H1 (cell line): Measurements from ENCODE around the gene TMEM17. TPM values are rescaled to one million over a fixed set of nuclear protein-coding genes. Genes with fewer than 3 reads are reported as not detected.

Experiments used
- HDAC6 ChIP-seq: IDR thresholded peaks from one replicate; pipeline ENCODE4 v1.7.1; 2012; ENCODE audit warnings: low read depth, mild to moderate bottlenecking, inconsistent platforms, low read length, moderate library complexity
- KDM1A ChIP-seq: fragments of 200-600, 300-600 bp; sonication (generic); IDR thresholded peaks from 2 replicates; pipeline ENCODE4 v1.7.1; 2016; ENCODE audit warnings: mild to moderate bottlenecking, low read length, borderline replicate concordance
- RNF2 ChIP-seq: fragments of 200-900, 300-1000 bp; sonication (generic); IDR thresholded peaks from 2 replicates; pipeline ENCODE4 v1.7.1; 2016; ENCODE audit warnings: borderline replicate concordance, low read depth, mild to moderate bottlenecking, antibody characterized with exemption, low read length; ENCODE audit not compliant: poor library complexity, severe bottlenecking; ENCODE audit errors: missing control alignments
- SAP30 ChIP-seq: fragments of 300-600 bp; sonication (generic); IDR thresholded peaks from 2 replicates; pipeline ENCODE4 v1.7.1; 2012; ENCODE audit warnings: low read length, moderate library complexity, mild to moderate bottlenecking, inconsistent platforms; ENCODE audit not compliant: insufficient read depth, insufficient replicate concordance
- polyA plus RNA-seq, 7 experiments: library from polyadenylated mRNA; depleted of rRNA in 3 of 7; stranded (reverse) in 5 of 7; unstranded in 2 of 7; fragments of >200 nt in 5 of 7; fragments of 200-250 nt in 2 of 7; gene quantifications; 1 replicate in 5 of 7; 2 replicates in 1 of 7; 4 replicates in 1 of 7; pipeline versions ENCODE4 v1.2.1 to v1.2.3, GENCODE V29; 2011 to 2013; ENCODE audit warnings: missing spikeins in 2 of 7, mixed read lengths in 2 of 7
- total RNA-seq: library from RNA; stranded (reverse); fragmentation: NEBNext Ultra II Directional; extraction: Animal tissue kit (Norgen Biotek cat#: 25700); gene quantifications from 2 replicates; pipeline ENCODE4 v1.2.1, GENCODE V29; 2021

The TMEM17 gene
- total and polyA plus RNA-seq, 2 of the 8 experiments (the other 6 are each of a cell fraction or from before 2014, with no cell fraction given): 0.69 to 1.2 TPM

DNA sequence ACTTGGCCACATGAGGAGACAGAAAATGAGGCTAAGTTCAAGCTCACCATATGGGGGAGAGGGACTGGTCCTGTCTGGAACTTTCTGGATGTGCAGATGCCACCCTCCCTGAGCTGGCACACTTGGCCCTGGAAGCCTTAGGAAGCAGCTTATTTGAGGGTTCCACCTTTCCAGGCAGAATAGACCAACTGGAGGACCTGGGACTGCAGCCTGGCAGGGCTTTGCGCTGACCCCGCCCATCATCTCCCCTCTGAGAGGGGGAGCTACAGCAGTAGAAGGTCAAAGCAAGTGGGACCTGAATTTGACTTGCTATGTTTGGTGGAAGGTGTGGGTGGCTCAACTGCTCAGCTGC lies 39.5 kb downstream of the TMEM17 start (continued):
- TF ChIP-seq RNF2: no peak
- no peak for TF ChIP-seq HDAC6
- no peak for TF ChIP-seq KDM1A
- no peak for TF ChIP-seq SAP30
- TF ChIP-seq, all 59 proteins: peak for 0
